ENCODE measurements around the gene CHPT1. TPM values are rescaled to one million over a fixed set of nuclear protein-coding genes. Genes with fewer than 3 reads are reported as not detected.

CHPT1 gene
- polyA plus RNA-seq, 1 donor from 2014 or later, result 20.5 TPM

DNA sequence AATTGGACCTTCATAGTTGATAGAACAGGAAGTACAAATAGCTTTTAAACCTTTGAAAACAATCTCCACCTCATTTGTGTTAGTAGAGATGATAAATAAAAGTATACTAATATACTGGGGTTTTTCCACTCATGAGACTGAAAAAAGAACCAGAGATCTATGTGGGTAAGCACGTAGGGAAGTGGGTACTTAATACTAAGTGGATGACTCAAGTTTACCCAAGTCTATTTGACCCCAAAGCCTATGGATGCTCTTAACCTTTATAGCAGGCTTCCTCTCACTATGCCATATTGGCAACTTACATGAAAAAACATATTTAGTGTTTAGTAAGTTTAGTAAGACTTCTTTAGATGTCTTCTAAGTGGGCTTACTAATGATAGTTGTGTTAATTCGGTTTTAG is 49.2 kb upstream of the CHPT1 start:
- Histone ChIP-seq H3K4me2 (ENCODE audit: low read length) (no peak overlapping the region), H2AFZ (ENCODE audit: low read depth, low read length) (no peak overlapping the region), H3K9ac (ENCODE audit: low read length) (no peak overlapping the region), H3K9me2 (ENCODE audit: insufficient read depth, low read length) (no peaks in the 10 kb centered on the region), H3F3A (ENCODE audit: insufficient read depth, low read length, poor library complexity, severe bottlenecking) (no peaks in the 10 kb centered on the region), H3K4me3 (ENCODE audit: low read length) (no peak overlapping the region), H3K9me3 (ENCODE audit: low read length) (no peaks in the 10 kb centered on the region), H3K27me3 (ENCODE audit: insufficient read depth, low read depth, low read length) (peaks cover 5% of the 10 kb centered on the region), H3K79me2 (replicated peaks; ENCODE audit: insufficient read depth, low read length) (no peaks in the 10 kb centered on the region), H3K36me3 (ENCODE audit: insufficient read depth, low read length) (no peaks in the 10 kb centered on the region), H3K27ac (ENCODE audit: low read length) (no peak overlapping the region), H4K20me1 (ENCODE audit: insufficient read depth) (no peaks in the 10 kb centered on the region)
- TF ChIP-seq EZH2 (IDR thresholded peaks at IDR 0.05; ENCODE audit: borderline replicate concordance, insufficient read depth, low read length, poor library complexity, severe bottlenecking) (no peak), EP300 (conservative IDR thresholded peaks at IDR 0.05; ENCODE audit: poor library complexity, severe bottlenecking) (no peak), RAD21 (conservative IDR thresholded peaks at IDR 0.05) (no peak), SMC3 (conservative IDR thresholded peaks at IDR 0.05; ENCODE audit: poor library complexity) (no peak), POLR2AphosphoS5 (IDR thresholded peaks at IDR 0.05) (no peak), MXI1 (conservative IDR thresholded peaks at IDR 0.05; ENCODE audit: poor library complexity, severe bottlenecking) (no peak), TAF1 (IDR thresholded peaks at IDR 0.05; ENCODE audit: low read depth) (no peak)
- TF ChIP-seq, protein P1, sequence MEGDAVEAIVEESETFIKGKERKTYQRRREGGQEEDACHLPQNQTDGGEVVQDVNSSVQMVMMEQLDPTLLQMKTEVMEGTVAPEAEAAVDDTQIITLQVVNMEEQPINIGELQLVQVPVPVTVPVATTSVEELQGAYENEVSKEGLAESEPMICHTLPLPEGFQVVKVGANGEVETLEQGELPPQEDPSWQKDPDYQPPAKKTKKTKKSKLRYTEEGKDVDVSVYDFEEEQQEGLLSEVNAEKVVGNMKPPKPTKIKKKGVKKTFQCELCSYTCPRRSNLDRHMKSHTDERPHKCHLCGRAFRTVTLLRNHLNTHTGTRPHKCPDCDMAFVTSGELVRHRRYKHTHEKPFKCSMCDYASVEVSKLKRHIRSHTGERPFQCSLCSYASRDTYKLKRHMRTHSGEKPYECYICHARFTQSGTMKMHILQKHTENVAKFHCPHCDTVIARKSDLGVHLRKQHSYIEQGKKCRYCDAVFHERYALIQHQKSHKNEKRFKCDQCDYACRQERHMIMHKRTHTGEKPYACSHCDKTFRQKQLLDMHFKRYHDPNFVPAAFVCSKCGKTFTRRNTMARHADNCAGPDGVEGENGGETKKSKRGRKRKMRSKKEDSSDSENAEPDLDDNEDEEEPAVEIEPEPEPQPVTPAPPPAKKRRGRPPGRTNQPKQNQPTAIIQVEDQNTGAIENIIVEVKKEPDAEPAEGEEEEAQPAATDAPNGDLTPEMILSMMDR (IDR thresholded peaks at IDR 0.05; ENCODE audit: poor library complexity, severe bottlenecking), result no peak
- TF ChIP-seq, protein P2, sequence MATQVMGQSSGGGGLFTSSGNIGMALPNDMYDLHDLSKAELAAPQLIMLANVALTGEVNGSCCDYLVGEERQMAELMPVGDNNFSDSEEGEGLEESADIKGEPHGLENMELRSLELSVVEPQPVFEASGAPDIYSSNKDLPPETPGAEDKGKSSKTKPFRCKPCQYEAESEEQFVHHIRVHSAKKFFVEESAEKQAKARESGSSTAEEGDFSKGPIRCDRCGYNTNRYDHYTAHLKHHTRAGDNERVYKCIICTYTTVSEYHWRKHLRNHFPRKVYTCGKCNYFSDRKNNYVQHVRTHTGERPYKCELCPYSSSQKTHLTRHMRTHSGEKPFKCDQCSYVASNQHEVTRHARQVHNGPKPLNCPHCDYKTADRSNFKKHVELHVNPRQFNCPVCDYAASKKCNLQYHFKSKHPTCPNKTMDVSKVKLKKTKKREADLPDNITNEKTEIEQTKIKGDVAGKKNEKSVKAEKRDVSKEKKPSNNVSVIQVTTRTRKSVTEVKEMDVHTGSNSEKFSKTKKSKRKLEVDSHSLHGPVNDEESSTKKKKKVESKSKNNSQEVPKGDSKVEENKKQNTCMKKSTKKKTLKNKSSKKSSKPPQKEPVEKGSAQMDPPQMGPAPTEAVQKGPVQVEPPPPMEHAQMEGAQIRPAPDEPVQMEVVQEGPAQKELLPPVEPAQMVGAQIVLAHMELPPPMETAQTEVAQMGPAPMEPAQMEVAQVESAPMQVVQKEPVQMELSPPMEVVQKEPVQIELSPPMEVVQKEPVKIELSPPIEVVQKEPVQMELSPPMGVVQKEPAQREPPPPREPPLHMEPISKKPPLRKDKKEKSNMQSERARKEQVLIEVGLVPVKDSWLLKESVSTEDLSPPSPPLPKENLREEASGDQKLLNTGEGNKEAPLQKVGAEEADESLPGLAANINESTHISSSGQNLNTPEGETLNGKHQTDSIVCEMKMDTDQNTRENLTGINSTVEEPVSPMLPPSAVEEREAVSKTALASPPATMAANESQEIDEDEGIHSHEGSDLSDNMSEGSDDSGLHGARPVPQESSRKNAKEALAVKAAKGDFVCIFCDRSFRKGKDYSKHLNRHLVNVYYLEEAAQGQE (IDR thresholded peaks at IDR 0.05; ENCODE audit: borderline replicate concordance), result no peak

DNA sequence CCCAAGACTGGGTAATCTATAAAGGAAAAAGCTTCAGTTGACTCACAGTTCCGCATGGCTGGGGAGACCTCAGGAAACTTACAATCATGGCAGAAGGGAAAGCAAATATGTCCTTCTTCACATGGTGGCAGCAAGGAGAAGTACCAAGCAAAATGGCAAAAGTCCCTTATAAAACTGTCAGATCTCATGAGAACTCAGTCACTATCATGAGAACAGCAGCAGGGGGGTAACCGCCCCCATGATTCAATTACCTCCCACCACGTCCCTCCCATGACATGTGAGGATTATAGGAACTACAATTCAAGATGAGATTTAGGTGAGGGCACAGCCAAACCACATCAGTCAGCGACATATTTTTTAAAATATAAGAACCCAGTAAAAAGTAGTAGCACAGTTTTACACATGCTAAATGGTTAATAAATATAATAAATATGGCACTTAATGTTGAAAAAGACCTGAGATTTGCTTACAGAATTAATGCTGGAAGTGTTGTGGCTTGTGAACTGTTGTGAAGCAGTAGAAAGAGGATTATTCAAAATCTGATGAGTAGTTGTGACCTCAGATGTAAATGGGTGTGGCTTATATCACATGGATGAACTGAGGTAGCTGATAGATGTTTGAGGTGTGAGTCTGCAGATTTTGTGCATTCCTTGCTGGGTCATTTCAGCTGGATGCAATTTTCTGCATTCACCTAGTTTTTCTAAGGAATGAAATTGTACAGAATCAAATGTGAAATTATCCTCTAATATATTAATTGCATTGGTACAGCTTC is 46.9 kb upstream of the CHPT1 start:
- Histone ChIP-seq H3K9me2 (ENCODE audit: insufficient read depth, low read length) (no peaks in the 10 kb centered on the region), H3F3A (ENCODE audit: insufficient read depth, low read length, poor library complexity, severe bottlenecking) (no peaks in the 10 kb centered on the region), H3K9ac (ENCODE audit: low read length) (no peak overlapping the region), H4K20me1 (ENCODE audit: insufficient read depth) (no peaks in the 10 kb centered on the region), H3K4me2 (ENCODE audit: low read length) (no peak overlapping the region), H3K4me3 (ENCODE audit: low read length) (no peak overlapping the region), H3K36me3 (ENCODE audit: insufficient read depth, low read length) (no peaks in the 10 kb centered on the region), H3K9me3 (ENCODE audit: low read length) (no peaks in the 10 kb centered on the region), H2AFZ (ENCODE audit: low read depth, low read length) (no peak overlapping the region), H3K79me2 (replicated peaks; ENCODE audit: insufficient read depth, low read length) (no peaks in the 10 kb centered on the region), H3K27me3 (ENCODE audit: insufficient read depth, low read depth, low read length) (no peaks in the 10 kb centered on the region), H3K27ac (ENCODE audit: low read length) (no peak overlapping the region)
- TF ChIP-seq POLR2AphosphoS5 (IDR thresholded peaks at IDR 0.05) (no peak), EZH2 (IDR thresholded peaks at IDR 0.05; ENCODE audit: borderline replicate concordance, insufficient read depth, low read length, poor library complexity, severe bottlenecking) (no peak), SMC3 (conservative IDR thresholded peaks at IDR 0.05; ENCODE audit: poor library complexity) (no peak), RAD21 (conservative IDR thresholded peaks at IDR 0.05) (no peak), MXI1 (conservative IDR thresholded peaks at IDR 0.05; ENCODE audit: poor library complexity, severe bottlenecking) (no peak), EP300 (conservative IDR thresholded peaks at IDR 0.05; ENCODE audit: poor library complexity, severe bottlenecking) (no peak), TAF1 (IDR thresholded peaks at IDR 0.05; ENCODE audit: low read depth) (no peak)
- TF ChIP-seq, protein P2 (IDR thresholded peaks at IDR 0.05; ENCODE audit: borderline replicate concordance), result no peak
- TF ChIP-seq, protein P1 (IDR thresholded peaks at IDR 0.05; ENCODE audit: poor library complexity, severe bottlenecking), result no peak
